Measurements from ENCODE around the gene TPPP3.

TPPP3 gene

DNA sequence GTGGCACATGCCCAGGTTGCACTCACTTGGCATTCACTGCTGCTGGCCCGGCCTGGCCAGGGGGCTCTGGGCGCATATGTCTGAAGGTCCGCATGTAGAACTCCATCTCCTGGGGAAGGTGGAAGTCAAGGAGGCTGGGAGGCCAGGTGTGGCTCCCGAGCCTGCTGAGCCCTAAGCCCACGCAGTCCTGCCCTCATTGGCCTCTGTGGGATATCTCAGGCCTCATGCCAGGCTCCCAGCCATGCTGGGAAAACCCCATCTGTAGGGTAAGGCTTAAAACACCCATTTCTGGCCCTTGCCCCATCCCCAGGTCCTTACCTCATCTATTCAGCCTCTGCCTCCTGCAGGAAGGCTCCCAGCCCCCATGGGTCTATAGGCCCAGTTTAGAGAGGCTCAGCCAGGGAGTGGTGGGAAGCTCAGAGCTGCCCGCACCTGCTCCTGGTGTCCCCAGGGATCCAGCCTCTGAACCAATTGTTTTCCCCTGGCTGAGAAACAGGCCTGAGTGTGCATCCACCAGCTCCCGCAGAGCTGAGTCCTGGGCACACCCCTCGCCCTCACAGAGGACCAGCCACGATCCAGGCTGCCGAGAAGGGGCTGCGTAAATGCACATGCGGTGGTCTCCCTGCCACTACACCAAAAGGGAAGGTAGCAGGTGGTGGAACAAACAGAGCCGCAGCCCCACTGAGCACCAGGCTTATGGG, 2.3 kb upstream of the TPPP3 start:
- no peak overlapping the region for H3K4me3 ChIP-seq (ENCODE audit: low read depth, low read length)
- TF ChIP-seq, protein P1, sequence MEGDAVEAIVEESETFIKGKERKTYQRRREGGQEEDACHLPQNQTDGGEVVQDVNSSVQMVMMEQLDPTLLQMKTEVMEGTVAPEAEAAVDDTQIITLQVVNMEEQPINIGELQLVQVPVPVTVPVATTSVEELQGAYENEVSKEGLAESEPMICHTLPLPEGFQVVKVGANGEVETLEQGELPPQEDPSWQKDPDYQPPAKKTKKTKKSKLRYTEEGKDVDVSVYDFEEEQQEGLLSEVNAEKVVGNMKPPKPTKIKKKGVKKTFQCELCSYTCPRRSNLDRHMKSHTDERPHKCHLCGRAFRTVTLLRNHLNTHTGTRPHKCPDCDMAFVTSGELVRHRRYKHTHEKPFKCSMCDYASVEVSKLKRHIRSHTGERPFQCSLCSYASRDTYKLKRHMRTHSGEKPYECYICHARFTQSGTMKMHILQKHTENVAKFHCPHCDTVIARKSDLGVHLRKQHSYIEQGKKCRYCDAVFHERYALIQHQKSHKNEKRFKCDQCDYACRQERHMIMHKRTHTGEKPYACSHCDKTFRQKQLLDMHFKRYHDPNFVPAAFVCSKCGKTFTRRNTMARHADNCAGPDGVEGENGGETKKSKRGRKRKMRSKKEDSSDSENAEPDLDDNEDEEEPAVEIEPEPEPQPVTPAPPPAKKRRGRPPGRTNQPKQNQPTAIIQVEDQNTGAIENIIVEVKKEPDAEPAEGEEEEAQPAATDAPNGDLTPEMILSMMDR (IDR thresholded peaks at IDR 0.05; ENCODE audit: low read depth, low read length, missing control alignments) = no peak
- no peak for DNase-seq (ENCODE audit: low read depth)
- in situ Hi-C loops (cut with HindIII; ENCODE audit: low sequenced_read_pairs) = loop anchor here (5.0 kb wide), 1 partner anchor 68 kb away; the partner anchor contains the start of genes KCTD19 and LRRC36

DNA sequence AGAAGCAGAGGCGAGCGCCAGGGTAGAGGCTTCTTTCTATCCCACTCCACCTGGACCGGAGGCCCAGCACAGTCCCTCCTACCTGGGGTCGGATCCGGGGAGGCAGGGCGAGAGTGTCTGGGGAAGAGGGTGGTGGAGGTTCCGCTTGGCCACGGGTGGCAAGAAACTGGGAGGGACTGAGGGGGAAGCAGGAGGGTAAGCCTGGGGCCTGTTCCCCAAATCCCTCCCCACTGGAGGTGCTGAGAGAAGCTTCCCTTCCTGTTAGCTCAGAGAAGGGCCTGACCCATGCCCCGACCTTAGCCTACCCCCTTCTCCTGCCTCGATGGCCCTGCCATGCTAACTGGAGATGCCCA, 1.8 kb upstream of the TPPP3 start:
- no peak for DNase-seq (ENCODE audit: low read depth)

DNA sequence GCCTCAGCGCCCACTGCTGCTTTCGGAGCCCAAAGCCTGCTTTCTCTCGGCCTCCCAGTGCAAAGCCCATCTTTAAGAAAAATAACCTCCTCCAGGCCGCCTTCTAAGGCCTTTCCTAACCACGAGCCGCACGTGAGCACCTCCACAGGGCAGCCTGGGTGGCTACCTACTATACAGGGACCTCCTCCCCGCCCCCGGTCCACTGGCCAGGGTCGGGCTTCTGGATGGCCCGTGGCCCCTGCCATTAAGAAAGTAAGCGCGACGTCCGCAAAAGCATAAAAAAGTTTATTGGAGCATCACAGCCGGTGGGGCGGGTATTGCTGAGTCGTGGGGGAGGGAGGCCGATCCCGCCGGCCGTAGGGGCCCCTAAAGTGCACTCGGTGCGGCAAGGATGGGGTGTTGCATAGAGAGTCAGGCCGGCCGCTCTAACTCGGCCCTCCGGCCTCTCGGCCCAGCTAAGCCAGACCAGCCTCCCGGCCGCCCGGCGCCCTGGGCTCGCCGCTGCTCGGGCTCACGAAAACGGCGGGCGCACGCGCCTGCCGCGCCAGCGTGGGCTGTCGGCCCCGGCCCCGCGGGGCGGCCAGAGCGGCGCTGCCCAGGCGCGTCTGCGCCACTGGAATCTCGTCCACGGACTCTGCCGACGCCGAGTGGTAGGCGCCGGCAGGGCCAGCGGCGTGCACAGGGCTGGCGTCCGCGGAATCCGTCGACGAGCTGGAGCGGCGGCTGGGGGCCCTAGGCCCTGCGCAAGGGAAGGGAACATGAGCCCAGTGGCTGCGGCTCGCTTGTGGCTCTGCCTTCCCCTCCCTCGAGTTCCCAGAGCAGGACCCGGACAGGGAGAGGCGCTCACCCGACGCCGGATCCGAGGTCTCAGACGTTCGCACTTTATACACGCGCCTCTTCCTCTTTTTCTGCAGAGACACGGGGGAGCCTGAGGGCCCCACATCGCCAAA, 1.1 kb upstream of the TPPP3 start:
- no peak overlapping the region for H3K4me3 ChIP-seq (ENCODE audit: low read depth, low read length)
- in situ Hi-C loops (cut with HindIII; ENCODE audit: low sequenced_read_pairs) = loop anchor here (5.0 kb wide), 1 partner anchor 67 kb away; the partner anchor contains the start of genes KCTD19 and LRRC36
- DNase-seq (ENCODE audit: low read depth) = no peak
- TF ChIP-seq, protein P1 (IDR thresholded peaks at IDR 0.05; ENCODE audit: low read depth, low read length, missing control alignments) = no peak

More for the DNA sequence above, 1.8 kb upstream of the TPPP3 start:
- TF ChIP-seq, protein P1 (IDR thresholded peaks at IDR 0.05; ENCODE audit: low read depth, low read length, missing control alignments) = no peak
- in situ Hi-C loops (cut with HindIII; ENCODE audit: low sequenced_read_pairs) = loop anchor here (5.0 kb wide), 1 partner anchor 68 kb away; the partner anchor contains the start of genes KCTD19 and LRRC36
- no peak overlapping the region for H3K4me3 ChIP-seq (ENCODE audit: low read depth, low read length)

DNA sequence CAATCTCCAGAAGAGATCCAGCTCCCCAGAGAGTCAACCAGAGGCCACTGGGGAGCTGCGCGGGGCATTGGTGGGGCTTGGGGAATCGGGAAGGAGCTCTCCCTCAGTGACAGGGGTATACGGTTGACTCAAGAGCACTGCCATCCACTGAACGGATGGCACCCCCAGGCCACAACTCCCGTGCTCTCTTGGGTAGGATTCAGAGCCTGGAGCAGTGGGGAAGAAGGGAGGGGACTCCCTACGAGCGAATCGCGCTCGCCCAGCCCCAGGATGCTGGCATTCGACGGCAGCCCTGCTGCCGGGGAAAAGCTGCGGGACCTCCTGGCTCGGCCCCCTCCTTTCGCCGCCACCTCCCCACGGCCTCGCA, 473 bp upstream of the TPPP3 start:
- DNase-seq (ENCODE audit: low read depth) = no peak
- TF ChIP-seq, protein P1 (IDR thresholded peaks at IDR 0.05; ENCODE audit: low read depth, low read length, missing control alignments) = no peak
- peak overlapping the region; percentile 29 for H3K4me3 ChIP-seq (ENCODE audit: low read depth, low read length)
- in situ Hi-C loops (cut with HindIII; ENCODE audit: low sequenced_read_pairs) = no loop called here

DNA sequence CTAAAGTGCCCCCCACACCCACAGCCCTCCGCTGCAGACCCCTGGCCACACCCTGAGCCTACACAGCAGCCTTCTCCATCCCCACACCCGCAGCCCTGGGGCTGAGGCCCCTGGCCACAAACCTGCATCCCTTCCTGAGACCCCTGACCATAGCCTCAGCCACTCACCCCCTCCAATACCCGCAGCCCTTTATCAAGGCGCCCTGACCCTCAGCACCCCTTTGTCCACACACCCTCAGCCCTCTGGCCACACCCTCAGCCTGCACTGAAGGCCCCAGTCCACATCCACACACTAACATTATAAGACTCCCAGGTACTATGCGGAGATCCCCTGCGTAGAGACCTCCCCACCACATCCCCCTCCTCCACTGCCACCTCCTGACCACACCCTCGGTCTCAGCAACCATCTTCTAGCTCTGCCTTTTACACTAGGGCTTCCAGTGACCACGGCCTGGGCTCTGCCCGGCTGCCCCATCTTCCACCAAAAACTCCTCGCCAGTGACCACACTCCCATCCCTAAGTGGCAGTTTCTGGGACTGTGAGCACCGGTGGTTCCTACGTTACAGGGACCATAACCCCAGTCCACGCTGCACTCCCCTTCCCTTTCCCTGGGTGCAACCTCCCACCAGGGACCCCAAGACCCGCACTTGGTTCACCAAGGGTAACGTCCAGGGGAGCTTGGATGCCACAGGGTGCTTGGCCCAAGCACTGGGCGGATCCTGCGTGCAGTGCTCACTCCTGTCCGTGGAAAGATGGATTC, 818 bp downstream of the TPPP3 start:
- TF ChIP-seq, protein P1 (IDR thresholded peaks at IDR 0.05; ENCODE audit: low read depth, low read length, missing control alignments) = no peak
- peak overlapping the region; percentile 29 for H3K4me3 ChIP-seq (ENCODE audit: low read depth, low read length)
- no peak for DNase-seq (ENCODE audit: low read depth)
- in situ Hi-C loops (cut with HindIII; ENCODE audit: low sequenced_read_pairs) = no loop called here
